ENCODE results near the gene SLC1A2. TPM values are rescaled to one million over a fixed set of nuclear protein-coding genes. Genes with fewer than 3 reads are reported as not detected.
A peak's percentile ranks its signal among the peaks of the same experiment; 100 is the strongest.

SLC1A2 gene
- total RNA-seq, 1 experiment from 2014 or later: 0.50 TPM

GRCh38 chr11:35340715-35341114 lies 78.6 kb downstream of the SLC1A2 start:
- ATAC-seq: no peak
- POLR2A ChIA-PET: no interaction called here
- Mint-ChIP-seq H3K9me3 (0 out of 2 replicates have a peak, but pooled peaks cover 7% of the 10 kb centered on the region), H3K27ac (no peak overlapping the region), H3K4me3 (no peak overlapping the region), H3K27me3 (ENCODE audit: low read depth) (no peaks in the 10 kb centered on the region; the same call in 1 of the 2 replicates), H3K4me1 (peaks cover 14% of the 10 kb centered on the region), H3K36me3 (no peaks in the 10 kb centered on the region)
- CTCF ChIA-PET: interaction anchor here (0.8 kb wide), 1 partner anchor 35 kb away, joined by 3 read pairs; no protein-coding TSS in a partner anchor
- DNase-seq (ENCODE audit: low spot score): no peak
- TF ChIP-seq GABPB1 (CRISPR knock-in tag; IDR thresholded peaks at IDR 0.05) (peak; percentile 46; the same call in 1 of the 2 replicates), ELF4 (CRISPR knock-in tag; IDR thresholded peaks at IDR 0.05; ENCODE audit: low read depth) (no peak)

- H3K27ac Mint-ChIP-seq: no peak overlapping the region
- H3K4me1 Mint-ChIP-seq: peaks cover 11% of the 10 kb centered on the region
- POLR2A ChIA-PET: no interaction called here
- H3K9me3 Mint-ChIP-seq: 0 out of 2 replicates have a peak, but pooled peaks cover 7% of the 10 kb centered on the region
- H3K27me3 Mint-ChIP-seq (ENCODE audit: low read depth): no peaks in the 10 kb centered on the region; the same call in 1 of the 2 replicates
- DNase-seq (ENCODE audit: low spot score): no peak
- CTCF ChIA-PET: interaction anchor here (0.8 kb wide), 1 partner anchor 34 kb away, joined by 3 read pairs; no protein-coding TSS in a partner anchor
- ATAC-seq: no peak
- no peaks in the 10 kb centered on the region for H3K36me3 Mint-ChIP-seq
- TF ChIP-seq ARID4B (CRISPR knock-in tag; IDR thresholded peaks at IDR 0.05; ENCODE audit: borderline replicate concordance) (no peak), ATF3 (CRISPR knock-in tag; conservative IDR thresholded peaks at IDR 0.05) (no peak), CBFB (CRISPR knock-in tag; IDR thresholded peaks at IDR 0.05; ENCODE audit: low read depth) (no peak), HMGA2 (CRISPR knock-in tag; IDR thresholded peaks at IDR 0.05) (no peak), ZNF396 (CRISPR knock-in tag; IDR thresholded peaks at IDR 0.05; ENCODE audit: borderline replicate concordance) (no peak), NR2C2 (CRISPR knock-in tag; IDR thresholded peaks at IDR 0.05) (no peak), ZBTB21 (CRISPR knock-in tag; IDR thresholded peaks at IDR 0.05; ENCODE audit: borderline replicate concordance) (no peak)
- H3K4me3 Mint-ChIP-seq: no peak overlapping the region
These were observed 79.3 kb downstream of the SLC1A2 start for GRCh38 chr11:35340071-35340470.

GRCh38 chr11:35338921-35339320 lies 80.4 kb downstream of the SLC1A2 start:
- Mint-ChIP-seq H3K27ac (no peak overlapping the region), H3K9me3 (0 out of 2 replicates have a peak, but pooled peaks cover 7% of the 10 kb centered on the region), H3K36me3 (no peaks in the 10 kb centered on the region), H3K4me3 (no peak overlapping the region), H3K27me3 (ENCODE audit: low read depth) (peaks cover 9% of the 10 kb centered on the region), H3K4me1 (peaks cover under 1% of the 10 kb centered on the region)
- TF ChIP-seq JUN (CRISPR knock-in tag; IDR thresholded peaks at IDR 0.05) (no peak), SOX15 (CRISPR knock-in tag; IDR thresholded peaks at IDR 0.05) (no peak), ZNF138 (CRISPR knock-in tag; conservative IDR thresholded peaks at IDR 0.05) (no peak), CTCF (IDR thresholded peaks at IDR 0.05) (no peak), ZNF532 (CRISPR knock-in tag; IDR thresholded peaks at IDR 0.05; ENCODE audit: borderline replicate concordance) (no peak), SMAD3 (CRISPR knock-in tag; IDR thresholded peaks at IDR 0.05; ENCODE audit: borderline replicate concordance) (no peak)
- DNase-seq (ENCODE audit: low spot score): no peak
- POLR2A ChIA-PET: no interaction called here
- CTCF ChIA-PET: interaction anchor here (0.8 kb wide), 1 partner anchor 64 kb away, joined by 3 read pairs; no protein-coding TSS in a partner anchor
- ATAC-seq: no peak
